Measurements from ENCODE around the gene SPDYE6. TPM values are rescaled to one million over a fixed set of nuclear protein-coding genes. Genes with fewer than 3 reads are reported as not detected.
"Not testable (repeated sequence)": the region's sequence is repeated elsewhere in the genome, so short reads cannot be mapped to it uniquely, and the experiment has no call there.

Gene SPDYE6
- 0.72 TPM for polyA plus RNA-seq (2012; ENCODE audit: insufficient read length, low read depth)

- TF ChIP-seq, protein P1, sequence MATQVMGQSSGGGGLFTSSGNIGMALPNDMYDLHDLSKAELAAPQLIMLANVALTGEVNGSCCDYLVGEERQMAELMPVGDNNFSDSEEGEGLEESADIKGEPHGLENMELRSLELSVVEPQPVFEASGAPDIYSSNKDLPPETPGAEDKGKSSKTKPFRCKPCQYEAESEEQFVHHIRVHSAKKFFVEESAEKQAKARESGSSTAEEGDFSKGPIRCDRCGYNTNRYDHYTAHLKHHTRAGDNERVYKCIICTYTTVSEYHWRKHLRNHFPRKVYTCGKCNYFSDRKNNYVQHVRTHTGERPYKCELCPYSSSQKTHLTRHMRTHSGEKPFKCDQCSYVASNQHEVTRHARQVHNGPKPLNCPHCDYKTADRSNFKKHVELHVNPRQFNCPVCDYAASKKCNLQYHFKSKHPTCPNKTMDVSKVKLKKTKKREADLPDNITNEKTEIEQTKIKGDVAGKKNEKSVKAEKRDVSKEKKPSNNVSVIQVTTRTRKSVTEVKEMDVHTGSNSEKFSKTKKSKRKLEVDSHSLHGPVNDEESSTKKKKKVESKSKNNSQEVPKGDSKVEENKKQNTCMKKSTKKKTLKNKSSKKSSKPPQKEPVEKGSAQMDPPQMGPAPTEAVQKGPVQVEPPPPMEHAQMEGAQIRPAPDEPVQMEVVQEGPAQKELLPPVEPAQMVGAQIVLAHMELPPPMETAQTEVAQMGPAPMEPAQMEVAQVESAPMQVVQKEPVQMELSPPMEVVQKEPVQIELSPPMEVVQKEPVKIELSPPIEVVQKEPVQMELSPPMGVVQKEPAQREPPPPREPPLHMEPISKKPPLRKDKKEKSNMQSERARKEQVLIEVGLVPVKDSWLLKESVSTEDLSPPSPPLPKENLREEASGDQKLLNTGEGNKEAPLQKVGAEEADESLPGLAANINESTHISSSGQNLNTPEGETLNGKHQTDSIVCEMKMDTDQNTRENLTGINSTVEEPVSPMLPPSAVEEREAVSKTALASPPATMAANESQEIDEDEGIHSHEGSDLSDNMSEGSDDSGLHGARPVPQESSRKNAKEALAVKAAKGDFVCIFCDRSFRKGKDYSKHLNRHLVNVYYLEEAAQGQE (IDR thresholded peaks at IDR 0.05; ENCODE audit: insufficient read depth in 1 of 2, low read depth in 2 of 2, low read length in 2 of 2), result not testable (repeated sequence)
- not testable (repeated sequence) for TF ChIP-seq POLR2AphosphoS5 (IDR thresholded peaks at IDR 0.05; ENCODE audit: low read depth, low read length); FOXP2 (optimal IDR thresholded peaks at IDR 0.05; ENCODE audit: borderline replicate concordance, extremely low read depth, extremely low read length, insufficient read depth)
Measured at GRCh38 chr7:102356344-102356743, at the start of gene SPDYE6. Gene SPDYE6 (minus strand): TSS chr7:102356444. CDS start chr7:102356023, 421 bp downstream.

GRCh38 chr7:102404005-102404861, 48.0 kb upstream of the SPDYE6 start:
- TF ChIP-seq POLR2AphosphoS5 (IDR thresholded peaks at IDR 0.05; ENCODE audit: low read depth, low read length) (no peak), SIN3A (IDR thresholded peaks at IDR 0.05; ENCODE audit: borderline replicate concordance, insufficient read depth, low read length) (no peak), FOXP2 (optimal IDR thresholded peaks at IDR 0.05; ENCODE audit: borderline replicate concordance, extremely low read depth, extremely low read length, insufficient read depth) (no peak), TAF1 (IDR thresholded peaks at IDR 0.05; ENCODE audit: borderline replicate concordance, insufficient read depth, low read length) (no peak)
- TF ChIP-seq, protein P1 (IDR thresholded peaks at IDR 0.05; ENCODE audit: insufficient read depth in 1 of 2, low read depth in 2 of 2, low read length in 2 of 2), result no peak

DNA sequence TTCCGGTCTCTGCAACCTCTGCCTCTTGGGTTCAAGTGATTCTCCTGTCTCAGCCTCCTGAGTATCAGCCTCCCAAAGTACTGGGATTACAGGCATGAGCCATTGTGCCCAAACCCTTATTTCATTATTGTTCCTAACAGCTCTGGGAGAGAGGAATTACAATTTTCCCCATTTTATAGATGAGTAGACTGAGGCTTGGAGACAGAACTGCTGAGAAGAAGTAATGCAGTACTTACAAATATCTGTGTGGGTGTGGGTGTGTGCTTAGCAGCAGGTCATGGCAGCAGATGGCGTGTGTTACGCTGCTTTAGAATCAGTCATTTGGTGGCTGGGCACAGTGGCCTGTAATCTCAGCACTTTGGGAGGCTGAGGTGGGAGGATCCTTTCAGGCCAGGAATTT, 47.3 kb upstream of the SPDYE6 start:
- TF ChIP-seq FOXP2 (optimal IDR thresholded peaks at IDR 0.05; ENCODE audit: borderline replicate concordance, extremely low read depth, extremely low read length, insufficient read depth) (no peak), SIN3A (IDR thresholded peaks at IDR 0.05; ENCODE audit: borderline replicate concordance, insufficient read depth, low read length) (no peak), POLR2AphosphoS5 (IDR thresholded peaks at IDR 0.05; ENCODE audit: low read depth, low read length) (no peak), TAF1 (IDR thresholded peaks at IDR 0.05; ENCODE audit: borderline replicate concordance, insufficient read depth, low read length) (no peak)
- TF ChIP-seq, protein P1 (IDR thresholded peaks at IDR 0.05; ENCODE audit: insufficient read depth in 1 of 2, low read depth in 2 of 2, low read length in 2 of 2), result no peak

GRCh38 chr7:102400360-102400759, 44.1 kb upstream of the SPDYE6 start:
- TF ChIP-seq FOXP2 (optimal IDR thresholded peaks at IDR 0.05; ENCODE audit: borderline replicate concordance, extremely low read depth, extremely low read length, insufficient read depth) (no peak), POLR2AphosphoS5 (IDR thresholded peaks at IDR 0.05; ENCODE audit: low read depth, low read length) (no peak), TAF1 (IDR thresholded peaks at IDR 0.05; ENCODE audit: borderline replicate concordance, insufficient read depth, low read length) (no peak), SIN3A (IDR thresholded peaks at IDR 0.05; ENCODE audit: borderline replicate concordance, insufficient read depth, low read length) (no peak)
- TF ChIP-seq, protein P1 (IDR thresholded peaks at IDR 0.05; ENCODE audit: insufficient read depth in 1 of 2, low read depth in 2 of 2, low read length in 2 of 2), result no peak

Measured in PFSK-1 (cell line).